Panc1 (cell line): ENCODE measurements around the gene PHF21A.

ENCODE experiments used
- POLR2AphosphoS5 ChIP-seq: IDR thresholded peaks from 2 replicates; pipeline ENCODE4 v1.6.1; 2012; ENCODE audit warnings: mild to moderate bottlenecking, low read depth, low read length, moderate library complexity
- SIN3A ChIP-seq: IDR thresholded peaks from 2 replicates; pipeline ENCODE4 v1.6.1; 2012; ENCODE audit warnings: low read depth, mild to moderate bottlenecking, low read length, moderate library complexity, borderline replicate concordance; ENCODE audit not compliant: insufficient read depth
- TF ChIP-seq, protein P1 (sequence below): fragments of 450-650 bp; IDR thresholded peaks from 2 replicates; pipeline ENCODE4 v1.5.1; 2017; ENCODE audit warnings: mild to moderate bottlenecking
- TF ChIP-seq, protein P2 (sequence below), 2 experiments: IDR thresholded peaks; 2 replicates each; pipeline ENCODE4 v1.6.1; 2011 to 2012; ENCODE audit warnings: low read depth in 2 of 2, control low read depth in 1 of 2, low read length in 1 of 2, mild to moderate bottlenecking in 1 of 2, moderate library complexity in 1 of 2; ENCODE audit not compliant: insufficient read depth in 1 of 2

DNA sequence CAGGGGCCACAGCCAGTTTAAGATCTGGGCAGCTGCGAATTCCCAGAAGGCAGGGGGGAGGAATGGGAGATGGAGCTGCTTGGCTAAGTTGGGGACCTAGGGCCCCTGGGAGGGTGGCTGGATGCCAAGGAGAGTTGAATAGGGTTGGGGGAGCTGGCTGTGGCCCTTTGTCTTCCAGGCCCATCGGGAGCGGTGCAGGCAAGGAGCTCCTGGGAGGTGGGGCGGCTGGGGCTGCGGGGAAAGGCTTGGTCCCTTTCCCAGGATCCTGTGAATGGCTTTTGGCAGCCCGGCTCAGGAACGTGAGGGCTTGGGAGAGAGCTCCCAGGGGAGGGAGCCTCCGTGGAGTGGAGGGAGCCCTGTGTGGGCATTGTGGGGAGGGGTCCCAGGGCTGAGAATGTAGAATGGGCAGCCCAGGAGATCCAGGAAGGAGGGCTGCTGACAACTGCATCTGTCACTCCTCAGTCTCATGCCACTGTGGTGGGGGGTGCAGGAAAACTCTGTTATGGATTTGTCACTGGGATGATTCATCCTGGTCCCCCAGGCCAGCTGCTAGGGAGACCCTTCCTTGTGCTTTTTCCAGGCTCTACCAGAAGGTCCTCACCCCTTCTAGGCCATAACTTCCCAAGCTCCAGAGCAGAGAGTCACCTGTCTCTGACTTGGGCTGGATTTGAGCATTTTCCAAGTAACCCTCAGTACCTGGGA is 220.2 kb downstream of the PHF21A start:
- TF ChIP-seq, protein P1, sequence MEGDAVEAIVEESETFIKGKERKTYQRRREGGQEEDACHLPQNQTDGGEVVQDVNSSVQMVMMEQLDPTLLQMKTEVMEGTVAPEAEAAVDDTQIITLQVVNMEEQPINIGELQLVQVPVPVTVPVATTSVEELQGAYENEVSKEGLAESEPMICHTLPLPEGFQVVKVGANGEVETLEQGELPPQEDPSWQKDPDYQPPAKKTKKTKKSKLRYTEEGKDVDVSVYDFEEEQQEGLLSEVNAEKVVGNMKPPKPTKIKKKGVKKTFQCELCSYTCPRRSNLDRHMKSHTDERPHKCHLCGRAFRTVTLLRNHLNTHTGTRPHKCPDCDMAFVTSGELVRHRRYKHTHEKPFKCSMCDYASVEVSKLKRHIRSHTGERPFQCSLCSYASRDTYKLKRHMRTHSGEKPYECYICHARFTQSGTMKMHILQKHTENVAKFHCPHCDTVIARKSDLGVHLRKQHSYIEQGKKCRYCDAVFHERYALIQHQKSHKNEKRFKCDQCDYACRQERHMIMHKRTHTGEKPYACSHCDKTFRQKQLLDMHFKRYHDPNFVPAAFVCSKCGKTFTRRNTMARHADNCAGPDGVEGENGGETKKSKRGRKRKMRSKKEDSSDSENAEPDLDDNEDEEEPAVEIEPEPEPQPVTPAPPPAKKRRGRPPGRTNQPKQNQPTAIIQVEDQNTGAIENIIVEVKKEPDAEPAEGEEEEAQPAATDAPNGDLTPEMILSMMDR: no peak
- TF ChIP-seq, protein P2, sequence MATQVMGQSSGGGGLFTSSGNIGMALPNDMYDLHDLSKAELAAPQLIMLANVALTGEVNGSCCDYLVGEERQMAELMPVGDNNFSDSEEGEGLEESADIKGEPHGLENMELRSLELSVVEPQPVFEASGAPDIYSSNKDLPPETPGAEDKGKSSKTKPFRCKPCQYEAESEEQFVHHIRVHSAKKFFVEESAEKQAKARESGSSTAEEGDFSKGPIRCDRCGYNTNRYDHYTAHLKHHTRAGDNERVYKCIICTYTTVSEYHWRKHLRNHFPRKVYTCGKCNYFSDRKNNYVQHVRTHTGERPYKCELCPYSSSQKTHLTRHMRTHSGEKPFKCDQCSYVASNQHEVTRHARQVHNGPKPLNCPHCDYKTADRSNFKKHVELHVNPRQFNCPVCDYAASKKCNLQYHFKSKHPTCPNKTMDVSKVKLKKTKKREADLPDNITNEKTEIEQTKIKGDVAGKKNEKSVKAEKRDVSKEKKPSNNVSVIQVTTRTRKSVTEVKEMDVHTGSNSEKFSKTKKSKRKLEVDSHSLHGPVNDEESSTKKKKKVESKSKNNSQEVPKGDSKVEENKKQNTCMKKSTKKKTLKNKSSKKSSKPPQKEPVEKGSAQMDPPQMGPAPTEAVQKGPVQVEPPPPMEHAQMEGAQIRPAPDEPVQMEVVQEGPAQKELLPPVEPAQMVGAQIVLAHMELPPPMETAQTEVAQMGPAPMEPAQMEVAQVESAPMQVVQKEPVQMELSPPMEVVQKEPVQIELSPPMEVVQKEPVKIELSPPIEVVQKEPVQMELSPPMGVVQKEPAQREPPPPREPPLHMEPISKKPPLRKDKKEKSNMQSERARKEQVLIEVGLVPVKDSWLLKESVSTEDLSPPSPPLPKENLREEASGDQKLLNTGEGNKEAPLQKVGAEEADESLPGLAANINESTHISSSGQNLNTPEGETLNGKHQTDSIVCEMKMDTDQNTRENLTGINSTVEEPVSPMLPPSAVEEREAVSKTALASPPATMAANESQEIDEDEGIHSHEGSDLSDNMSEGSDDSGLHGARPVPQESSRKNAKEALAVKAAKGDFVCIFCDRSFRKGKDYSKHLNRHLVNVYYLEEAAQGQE (IDR thresholded peaks at IDR 0.05; ENCODE audit: insufficient read depth in 1 of 2, low read depth in 2 of 2, low read length in 1 of 2): no peak
- TF ChIP-seq SIN3A: no peak
- TF ChIP-seq POLR2AphosphoS5: no peak
